IMR-90 (cell line): ENCODE data around the gene FBXO44.

Experiments used
- CHD1 ChIP-seq: IDR thresholded peaks from 2 replicates; pipeline ENCODE4 v1.6.1; 2012; ENCODE audit warnings: low read depth, low read length, improper control_type of control experiment
- RAD21 ChIP-seq: IDR thresholded peaks from 2 replicates; pipeline ENCODE4 v1.6.1; 2012; ENCODE audit warnings: low read length, improper control_type of control experiment
- TF ChIP-seq, protein P1 (sequence below): conservative IDR thresholded peaks from 2 replicates; pipeline ENCODE4 v1.5.1; 2012; ENCODE audit warnings: mild to moderate bottlenecking, low read depth, low read length, improper control_type of control experiment

DNA sequence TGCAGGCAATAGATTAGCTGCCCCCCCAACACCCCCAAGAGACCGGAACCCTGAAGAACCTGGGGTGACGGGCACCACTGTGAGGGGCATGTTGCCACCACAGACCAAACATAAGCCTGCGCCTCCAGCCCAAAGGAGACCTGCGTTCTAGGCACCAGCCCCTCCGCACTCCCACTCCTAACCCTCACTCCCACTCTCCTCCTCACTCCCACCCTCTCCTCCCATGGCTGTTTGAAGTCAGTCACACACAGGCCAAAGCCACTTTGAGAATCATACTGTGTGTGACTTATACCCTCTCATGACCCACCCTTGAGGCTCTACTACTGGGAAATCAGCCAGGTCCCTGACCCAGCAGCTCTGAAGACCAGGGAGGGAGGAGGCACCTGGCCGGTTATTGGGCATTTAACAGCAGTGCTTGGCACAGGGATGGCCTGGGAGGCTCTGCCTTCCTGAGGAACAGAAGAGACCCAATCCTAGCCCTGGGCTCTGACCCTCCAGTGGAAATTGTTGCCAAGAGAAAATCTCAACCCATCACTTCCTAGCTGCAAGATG is 44.0 kb upstream of the FBXO44 start:
- no peak for TF ChIP-seq RAD21
- TF ChIP-seq, protein P1, sequence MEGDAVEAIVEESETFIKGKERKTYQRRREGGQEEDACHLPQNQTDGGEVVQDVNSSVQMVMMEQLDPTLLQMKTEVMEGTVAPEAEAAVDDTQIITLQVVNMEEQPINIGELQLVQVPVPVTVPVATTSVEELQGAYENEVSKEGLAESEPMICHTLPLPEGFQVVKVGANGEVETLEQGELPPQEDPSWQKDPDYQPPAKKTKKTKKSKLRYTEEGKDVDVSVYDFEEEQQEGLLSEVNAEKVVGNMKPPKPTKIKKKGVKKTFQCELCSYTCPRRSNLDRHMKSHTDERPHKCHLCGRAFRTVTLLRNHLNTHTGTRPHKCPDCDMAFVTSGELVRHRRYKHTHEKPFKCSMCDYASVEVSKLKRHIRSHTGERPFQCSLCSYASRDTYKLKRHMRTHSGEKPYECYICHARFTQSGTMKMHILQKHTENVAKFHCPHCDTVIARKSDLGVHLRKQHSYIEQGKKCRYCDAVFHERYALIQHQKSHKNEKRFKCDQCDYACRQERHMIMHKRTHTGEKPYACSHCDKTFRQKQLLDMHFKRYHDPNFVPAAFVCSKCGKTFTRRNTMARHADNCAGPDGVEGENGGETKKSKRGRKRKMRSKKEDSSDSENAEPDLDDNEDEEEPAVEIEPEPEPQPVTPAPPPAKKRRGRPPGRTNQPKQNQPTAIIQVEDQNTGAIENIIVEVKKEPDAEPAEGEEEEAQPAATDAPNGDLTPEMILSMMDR = no peak
- TF ChIP-seq CHD1 = no peak
